Liver (tissue), 9 donors: ENCODE measurements around the gene PELI2. TPM values are rescaled to one million over a fixed set of nuclear protein-coding genes. Genes with fewer than 3 reads are reported as not detected.

Experiments
- DNase-seq: peaks from one replicate; pipeline ENCODE4 v3.0.0-alpha.2; 2017; ENCODE audit warnings: low spot score
- H3K27ac ChIP-seq, 2 donors: one replicate each; pipeline ENCODE4 v1.7.0; 2013; ENCODE audit warnings: inconsistent platforms in 2 of 2, low read length in 2 of 2, control low read depth in 1 of 2, low read depth in 1 of 2, mild to moderate bottlenecking in 1 of 2
- H3K27me3 ChIP-seq, 4 donors: one replicate each; pipeline versions ENCODE4 v1.6.1 to v1.7.0; 2013; ENCODE audit warnings: low read length in 3 of 4, inconsistent platforms in 1 of 4, mild to moderate bottlenecking in 1 of 4, moderate library complexity in 1 of 4; ENCODE audit not compliant: control insufficient read depth in 4 of 4, insufficient read depth in 4 of 4
- H3K36me3 ChIP-seq, 4 donors: one replicate each; pipeline versions ENCODE4 v1.6.1 to v1.7.0; 2013; ENCODE audit warnings: low read length in 3 of 4, mild to moderate bottlenecking in 3 of 4, low read depth in 1 of 4, moderate library complexity in 1 of 4; ENCODE audit not compliant: control insufficient read depth in 4 of 4, insufficient read depth in 3 of 4
- H3K4me1 ChIP-seq, 4 donors: one replicate each; pipeline versions ENCODE4 v1.6.1 to v1.7.0; 2013; ENCODE audit warnings: low read length in 3 of 4, mild to moderate bottlenecking in 3 of 4, moderate library complexity in 1 of 4; ENCODE audit not compliant: control insufficient read depth in 4 of 4, insufficient read depth in 4 of 4
- H3K4me3 ChIP-seq, 3 donors: one replicate each; pipeline versions ENCODE4 v1.6.1 to v1.7.0; 2013; ENCODE audit warnings: low read length in 3 of 3, control low read depth in 1 of 3, low read depth in 1 of 3, mild to moderate bottlenecking in 1 of 3
- H3K9ac ChIP-seq, 2 donors: one replicate each; pipeline ENCODE4 v1.7.0; 2013; ENCODE audit warnings: low read length in 2 of 2, mild to moderate bottlenecking in 2 of 2, moderate library complexity in 2 of 2, control low read depth in 1 of 2, low read depth in 1 of 2
- H3K9me3 ChIP-seq, 4 donors: one replicate each; pipeline versions ENCODE4 v1.6.1 to v1.7.0; 2013; ENCODE audit warnings: low read length in 3 of 4; ENCODE audit not compliant: control insufficient read depth in 4 of 4
- ATF3 ChIP-seq: IDR thresholded peaks from 2 replicates; pipeline ENCODE4 v1.6.1; 2016; ENCODE audit warnings: antibody characterized with exemption
- CTCF ChIP-seq: fragments of 150-350 bp; IDR thresholded peaks from 2 replicates; pipeline ENCODE4 v1.5.1; 2017; ENCODE audit warnings: improper control_type of control experiment, low read depth, low read length; ENCODE audit not compliant: missing input control
- EGR1 ChIP-seq, 2 donors: IDR thresholded peaks; 2 replicates each; pipeline ENCODE4 v1.6.1; 2016 to 2018; ENCODE audit warnings: antibody characterized with exemption in 2 of 2, low read depth in 2 of 2
- FOXA1 ChIP-seq: IDR thresholded peaks from 2 replicates; pipeline ENCODE4 v1.6.1; 2016; ENCODE audit warnings: antibody characterized with exemption
- FOXA2 ChIP-seq: IDR thresholded peaks from 2 replicates; pipeline ENCODE4 v1.6.1; 2016; ENCODE audit warnings: antibody characterized with exemption
- GABPA ChIP-seq, 2 donors: IDR thresholded peaks in 1 of 2; conservative IDR thresholded peaks in 1 of 2; 2 replicates each; pipeline ENCODE4 v1.6.1; 2016; ENCODE audit warnings: antibody characterized with exemption in 2 of 2, mild to moderate bottlenecking in 1 of 2, moderate library complexity in 1 of 2
- HNF4A ChIP-seq, 2 donors: conservative IDR thresholded peaks; 2 replicates each; pipeline ENCODE4 v1.6.1; 2016; ENCODE audit warnings: antibody characterized with exemption in 2 of 2, mild to moderate bottlenecking in 2 of 2
- HNF4G ChIP-seq: IDR thresholded peaks from 2 replicates; pipeline ENCODE4 v1.6.1; 2016; ENCODE audit warnings: antibody characterized with exemption
- JUND ChIP-seq, 2 donors: IDR thresholded peaks; 2 replicates each; pipeline ENCODE4 v1.6.1; 2016; ENCODE audit warnings: antibody characterized with exemption in 2 of 2
- MAX ChIP-seq: IDR thresholded peaks from 2 replicates; pipeline ENCODE4 v1.6.1; 2016; ENCODE audit warnings: antibody characterized with exemption
- NR2F2 ChIP-seq: IDR thresholded peaks from 2 replicates; pipeline ENCODE4 v1.6.1; 2016; ENCODE audit warnings: antibody characterized with exemption
- RAD21 ChIP-seq, 2 donors: IDR thresholded peaks; 2 replicates each; pipeline ENCODE4 v1.6.1; 2016; ENCODE audit warnings: antibody characterized with exemption in 2 of 2, mild to moderate bottlenecking in 2 of 2
- REST ChIP-seq: IDR thresholded peaks from 2 replicates; pipeline ENCODE4 v1.6.1; 2016; ENCODE audit warnings: antibody characterized with exemption, mild to moderate bottlenecking
- RXRA ChIP-seq, 2 donors: IDR thresholded peaks; 2 replicates each; pipeline ENCODE4 v1.6.1; 2017 to 2018; ENCODE audit warnings: antibody characterized with exemption in 2 of 2, mild to moderate bottlenecking in 1 of 2
- SP1 ChIP-seq: IDR thresholded peaks from 2 replicates; pipeline ENCODE4 v1.6.1; 2018; ENCODE audit warnings: antibody characterized with exemption, mild to moderate bottlenecking
- TAF1 ChIP-seq: conservative IDR thresholded peaks from 2 replicates; pipeline ENCODE4 v1.6.1; 2016; ENCODE audit warnings: antibody characterized with exemption, mild to moderate bottlenecking
- YY1 ChIP-seq: IDR thresholded peaks from 2 replicates; pipeline ENCODE4 v1.6.1; 2016; ENCODE audit warnings: antibody characterized with exemption, mild to moderate bottlenecking
- ZBTB33 ChIP-seq: IDR thresholded peaks from 2 replicates; pipeline ENCODE4 v1.6.1; 2016; ENCODE audit warnings: antibody characterized with exemption
- WGBS: extraction: QIAGEN DNeasy Blood & Tissue Kit; methylation state at CpG from one replicate; pipeline ENCODE4 v1.1.7; 2013; 5-methylcytosine and 5-hydroxymethylcytosine counted together
- polyA plus RNA-seq, 2 donors: library from polyadenylated mRNA; stranded (reverse) in 1 of 2; unstranded in 1 of 2; fragments of 200-250 nt in 1 of 2; fragments of >200 nt in 1 of 2; fragmentation: Nextera tagmentation in 1 of 2; extraction: Ambion mirVana in 1 of 2; gene quantifications; one replicate each; pipeline versions ENCODE4 v1.2.1 to v1.2.3, GENCODE V29; 2013 to 2015
- total RNA-seq, 2 donors: library from RNA; depleted of rRNA; stranded (reverse); fragments of >200 nt; gene quantifications; one replicate each; pipeline ENCODE4 v1.2.3, GENCODE V29; 2014
- donor health status: healthy.
- donor health status: healthy.
- donor health status: healthy.
- donor health status: healthy.
- donor health status: healthy.

The PELI2 gene
- total and polyA plus RNA-seq, 4 donors, result 0.68 to 2.9 (median 1.2) TPM

GRCh38 chr14:56170877-56171422 lies 52.7 kb downstream of the PELI2 start:
- Histone ChIP-seq H3K27me3 (no peaks in the 10 kb centered on the region), H3K4me3 (no peak overlapping the region), H3K4me1 (no peaks in the 10 kb centered on the region), H3K9me3 (no peaks in the 10 kb centered on the region), H3K36me3 (no peaks in the 10 kb centered on the region), H3K9ac (no peak overlapping the region), H3K27ac (no peak overlapping the region)
- TF ChIP-seq SP1, result no peak
- no peak for TF ChIP-seq CTCF
- no peak for TF ChIP-seq RXRA (IDR thresholded peaks at IDR 0.05)
- no peak for TF ChIP-seq GABPA (IDR thresholded peaks at IDR 0.05 in 1 of 2, conservative IDR thresholded peaks at IDR 0.05 in 1 of 2)
- no peak for TF ChIP-seq ZBTB33
- TF ChIP-seq TAF1, result no peak
- TF ChIP-seq YY1, result no peak
- no peak for TF ChIP-seq HNF4G
- TF ChIP-seq RAD21 (IDR thresholded peaks at IDR 0.05), result no peak
- no peak for TF ChIP-seq FOXA2
- TF ChIP-seq HNF4A (conservative IDR thresholded peaks at IDR 0.05), result no peak
- no peak for TF ChIP-seq JUND (IDR thresholded peaks at IDR 0.05)
- no peak for TF ChIP-seq REST
- no peak for TF ChIP-seq NR2F2
- TF ChIP-seq EGR1 (IDR thresholded peaks at IDR 0.05; ENCODE audit: low read depth in 2 of 2), result no peak
- no peak for TF ChIP-seq ATF3
- no peak for TF ChIP-seq MAX
- no peak for TF ChIP-seq FOXA1
- 67% methylated on average over 7 of the region's 7 CpGs for WGBS
- DNase-seq, result no peak
